ENCODE data around the gene ZNF81.

GRCh38 chrX:47878198-47878597 is 41.5 kb downstream of the ZNF81 start:
- no peak for TF ChIP-seq POLR2A (IDR thresholded peaks at IDR 0.05)
- no peak for TF ChIP-seq CTCF (IDR thresholded peaks at IDR 0.05 in 4 of 5, conservative IDR thresholded peaks at IDR 0.05 in 1 of 5)

Data from gastrocnemius medialis (tissue), 4 donors.